Right renal pelvis (tissue), 4 donors: Measurements from ENCODE around the gene ASPN. TPM values are rescaled to one million over a fixed set of nuclear protein-coding genes. Genes with fewer than 3 reads are reported as not detected.
"Not testable (repeated sequence)": the region's sequence is repeated elsewhere in the genome, so short reads cannot be mapped to it uniquely, and the experiment has no call there.

Experiments used
- DNase-seq, 4 donors: peaks; one replicate each; pipeline ENCODE4 v3.0.0-alpha.2; 2013; ENCODE audit warnings: low read depth in 4 of 4, low spot score in 3 of 4, missing footprints in 1 of 4
- polyA plus RNA-seq, 4 donors: library from polyadenylated mRNA; unstranded; fragments of 120-200 nt; gene quantifications; one replicate each; pipeline ENCODE4 v1.2.1, GENCODE V29; 2013; ENCODE audit not compliant: insufficient read length in 4 of 4

The ASPN gene
- polyA plus RNA-seq, 4 donors: 16.8 to 25.1 (median 19.7) TPM

DNA sequence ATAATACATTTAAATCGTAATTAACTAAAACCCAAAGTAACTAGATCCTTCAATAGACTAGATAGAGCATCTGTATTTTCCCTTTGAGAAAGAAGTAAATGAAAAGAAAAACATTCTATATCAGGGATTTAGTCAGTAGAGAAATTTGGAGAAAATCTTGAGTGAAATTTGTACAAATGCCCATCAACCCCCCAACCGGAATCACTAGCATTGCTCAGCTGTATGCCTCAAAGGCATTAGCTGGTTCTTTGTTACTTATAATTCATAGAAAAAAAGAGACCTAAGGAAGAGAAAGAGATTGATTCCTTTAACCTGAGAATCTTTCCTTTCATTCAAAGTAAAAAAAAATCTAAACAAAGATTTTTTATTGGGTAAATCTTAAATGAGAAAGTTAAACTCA is 58.7 kb downstream of the ASPN start:
- no peak for DNase-seq

DNA sequence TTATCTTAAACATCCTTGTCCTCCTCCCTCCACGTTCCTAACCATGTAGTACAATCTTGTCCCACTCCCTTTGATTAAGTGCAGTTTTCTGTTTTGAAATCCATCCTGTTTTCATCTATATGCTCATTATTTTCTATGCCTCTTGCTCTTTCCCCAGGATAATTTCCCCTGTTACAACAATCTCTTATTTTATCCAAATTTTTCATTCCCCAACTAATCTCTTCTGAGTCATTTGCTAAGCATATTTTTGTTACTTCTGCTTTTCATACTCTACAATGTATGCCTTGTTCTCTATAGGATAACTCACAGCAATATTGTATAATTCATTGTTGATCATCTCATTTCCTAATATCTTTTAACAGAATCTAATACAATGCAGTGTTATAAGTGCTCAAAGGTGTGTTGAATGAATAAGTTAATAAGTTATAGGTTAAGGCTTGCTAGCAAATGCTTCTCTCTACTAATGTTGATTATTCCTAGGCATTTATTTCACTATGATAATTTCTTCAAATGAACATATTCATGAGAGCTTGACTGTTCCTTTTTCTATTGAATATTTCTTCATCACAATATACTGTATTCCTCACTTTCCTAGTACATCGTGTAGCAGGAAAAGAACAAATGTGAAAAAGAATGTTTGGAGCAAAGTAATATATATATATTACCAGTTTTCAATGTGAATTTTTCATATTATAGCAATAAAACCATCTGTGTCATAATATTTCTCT is 59.5 kb downstream of the ASPN start:
- no peak for DNase-seq

DNA sequence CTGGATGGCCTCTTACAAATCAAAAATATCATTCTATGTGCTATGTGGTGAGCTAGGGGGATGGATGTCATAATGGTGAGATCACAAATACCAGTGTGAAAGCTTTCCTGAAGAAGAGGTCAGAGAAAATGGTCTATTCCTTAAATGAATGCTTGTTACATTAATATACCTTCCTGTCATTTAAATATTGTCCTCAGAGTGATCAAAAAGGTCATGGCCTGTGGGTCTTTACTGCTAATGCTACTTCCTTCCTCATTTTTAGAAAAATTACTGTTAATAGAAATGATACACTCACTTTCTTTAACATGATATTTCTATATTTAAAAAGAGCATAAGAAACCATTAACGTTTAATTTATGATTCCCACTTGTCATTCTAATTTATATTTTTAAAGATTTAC is 67.7 kb downstream of the ASPN start:
- DNase-seq: no peak

DNA sequence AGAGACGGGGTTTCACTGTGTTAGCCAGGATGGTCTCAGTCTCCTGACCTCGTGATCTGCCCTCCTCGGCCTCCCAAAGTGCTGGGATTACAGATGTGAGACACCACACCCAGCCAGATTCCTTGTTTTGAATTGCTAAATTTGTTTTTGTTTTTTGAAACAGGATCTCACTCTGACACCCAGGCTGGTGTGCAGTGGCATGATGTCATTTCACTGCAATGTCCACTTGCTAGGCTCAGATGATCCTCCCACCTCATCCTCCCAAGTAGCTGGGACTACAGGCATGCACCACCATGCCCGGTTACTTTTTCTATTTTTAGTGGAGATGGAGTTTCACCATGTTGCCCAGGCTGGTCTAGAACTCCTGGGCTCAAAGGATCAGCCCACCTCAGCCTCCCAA is 71.1 kb downstream of the ASPN start:
- DNase-seq: not testable (repeated sequence)

DNA sequence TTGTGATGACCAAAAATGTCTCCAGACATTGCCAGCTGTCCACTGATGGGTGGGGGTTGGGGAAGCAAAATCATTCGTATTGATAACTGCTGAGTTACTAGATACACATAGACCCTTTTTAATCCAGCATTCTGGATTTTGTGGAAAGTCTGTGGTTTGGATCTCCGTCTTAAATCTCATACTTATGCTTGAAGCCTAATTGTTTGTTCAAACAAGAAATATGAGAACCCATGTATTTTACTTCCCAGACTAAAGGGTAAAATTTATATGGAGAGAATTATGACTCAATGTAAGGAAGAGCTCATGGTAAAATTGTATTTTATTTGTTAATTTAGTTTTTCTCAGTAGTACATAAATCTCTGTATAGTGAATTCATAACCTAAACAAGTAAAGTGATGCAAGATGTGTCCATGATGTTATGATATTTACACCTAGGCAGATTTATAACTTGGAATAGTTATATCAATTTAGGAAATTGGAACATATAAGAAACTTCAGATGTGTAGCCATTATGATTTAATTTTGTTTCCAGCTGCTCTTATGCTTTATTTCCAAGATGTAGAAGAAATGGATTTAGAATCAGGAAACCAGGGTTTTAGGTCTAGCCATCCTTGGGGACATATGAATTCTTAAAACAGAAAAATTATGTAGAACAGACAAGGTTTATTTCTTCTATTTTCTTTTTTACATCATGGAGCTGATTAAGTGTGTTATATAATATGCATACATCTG is 73.4 kb downstream of the ASPN start:
- DNase-seq: no peak

GRCh38 chr9:92407818-92408217 is 74.5 kb downstream of the ASPN start:
- no peak for DNase-seq

DNA sequence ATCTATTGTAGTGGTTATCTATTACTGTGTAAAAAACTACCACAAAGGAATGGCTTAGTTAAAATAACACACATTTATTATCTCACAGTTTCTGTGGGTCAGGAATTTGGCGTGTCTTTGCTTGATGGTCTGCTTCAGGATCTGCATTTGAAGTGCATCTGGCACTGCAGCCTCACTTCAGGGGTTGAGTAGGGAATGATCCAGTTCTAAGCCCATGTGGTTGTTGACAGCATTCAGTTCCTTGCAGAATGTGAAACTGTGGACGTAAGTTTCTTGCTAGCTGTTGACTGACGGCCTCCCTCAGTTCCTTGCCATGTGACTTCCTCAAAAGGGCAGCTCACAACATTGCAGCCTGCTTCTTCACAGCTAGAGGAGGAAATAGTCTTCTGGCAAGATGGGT is 75.8 kb downstream of the ASPN start:
- DNase-seq: no peak

Other genes starting within 250 kb of the ASPN start
- gene IARS1, start 188.8 kb downstream of the ASPN start, polyA plus RNA-seq: 100 to 1,000 TPM in 2 of 4 donors, 10 to 100 TPM in 2; 95.8 to 104 (median 98.9) TPM
- gene NOL8, start 157.2 kb downstream of the ASPN start, polyA plus RNA-seq: 10 to 100 TPM; 39.0 to 49.1 (median 40.8) TPM
- gene CENPP, start 156.6 kb downstream of the ASPN start, polyA plus RNA-seq: 1 to 10 TPM; 5.2 to 7.3 (median 5.7) TPM
- gene OGN, start 77.9 kb downstream of the ASPN start, polyA plus RNA-seq: 10 to 100 TPM; 72.1 to 99.0 (median 81.5) TPM
- gene OMD, start 58.0 kb downstream of the ASPN start, polyA plus RNA-seq: 1 to 10 TPM; 1.8 to 6.3 (median 2.2) TPM
- 10 to 100 TPM; 14.8 to 23.6 (median 18.3) TPM for gene ECM2, start 53.5 kb upstream of the ASPN start, polyA plus RNA-seq
- 10 to 100 TPM; 10.2 to 12.2 (median 11.9) TPM for gene IPPK, start 187.6 kb upstream of the ASPN start, polyA plus RNA-seq